ENCODE measurements around the gene SPAG16. TPM values are rescaled to one million over a fixed set of nuclear protein-coding genes. Genes with fewer than 3 reads are reported as not detected.

Gene SPAG16
- total RNA-seq, 1 experiment from 2014 or later = 13.0 TPM

DNA sequence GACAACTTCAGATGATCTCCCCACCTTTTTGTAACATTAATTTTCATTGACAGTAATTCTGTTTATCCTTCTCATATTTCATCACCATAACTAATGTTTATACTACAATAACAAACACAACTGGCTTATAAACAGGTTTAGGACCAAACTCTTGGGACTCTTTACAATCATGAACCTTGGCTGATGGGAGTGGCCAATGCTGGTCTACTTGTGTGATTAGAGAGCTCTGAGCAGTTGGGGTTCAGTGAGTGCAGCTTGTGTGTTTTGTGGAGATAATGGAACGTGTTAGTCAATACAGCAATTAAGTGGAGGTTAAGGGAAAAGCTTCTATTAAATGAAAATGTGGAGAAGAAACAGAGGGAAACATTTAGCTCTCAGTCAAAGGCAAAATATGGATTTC is 207.1 kb downstream of the SPAG16 start:
- no TSS peak for BruUV-seq (replicated peaks)
- ChIA-PET POLR2A (no interaction called here), CTCF (no interaction called here)
- no peaks in the 10 kb centered on the region for H3K36me3 ChIP-seq (ENCODE audit: control insufficient read depth, insufficient read depth, low read length)
- ATAC-seq (no peak), DNase-seq (ENCODE audit: low read depth, low spot score) (no peak)
- no peaks in the 10 kb centered on the region for H3K9me3 ChIP-seq (ENCODE audit: control insufficient read depth, insufficient read depth, low read depth, low read length)
- no peak overlapping the region for H3K4me3 ChIP-seq (ENCODE audit: low read depth in 2 of 2, low read length in 2 of 2)
- H3K27me3 ChIP-seq (ENCODE audit: control insufficient read depth, insufficient read depth, low read length) = no peaks in the 10 kb centered on the region
- no peak overlapping the region for H3K27ac ChIP-seq (ENCODE audit: low read length)
- intact Hi-C loops (cut with micrococcal nuclease; ENCODE audit: unreplicated experiment) = no loop called here
- in situ Hi-C loops (cut with HindIII; ENCODE audit: low pct_unique_long_range_greater_than_20kb, low sequenced_read_pairs) = no loop called here
- no peaks in the 10 kb centered on the region for H3K4me1 ChIP-seq (ENCODE audit: control insufficient read depth, insufficient read depth, low read length)
- no peak for TF ChIP-seq TCF7L2 (IDR thresholded peaks at IDR 0.05; ENCODE audit: low read depth, low read length)
- TF ChIP-seq, protein P1, sequence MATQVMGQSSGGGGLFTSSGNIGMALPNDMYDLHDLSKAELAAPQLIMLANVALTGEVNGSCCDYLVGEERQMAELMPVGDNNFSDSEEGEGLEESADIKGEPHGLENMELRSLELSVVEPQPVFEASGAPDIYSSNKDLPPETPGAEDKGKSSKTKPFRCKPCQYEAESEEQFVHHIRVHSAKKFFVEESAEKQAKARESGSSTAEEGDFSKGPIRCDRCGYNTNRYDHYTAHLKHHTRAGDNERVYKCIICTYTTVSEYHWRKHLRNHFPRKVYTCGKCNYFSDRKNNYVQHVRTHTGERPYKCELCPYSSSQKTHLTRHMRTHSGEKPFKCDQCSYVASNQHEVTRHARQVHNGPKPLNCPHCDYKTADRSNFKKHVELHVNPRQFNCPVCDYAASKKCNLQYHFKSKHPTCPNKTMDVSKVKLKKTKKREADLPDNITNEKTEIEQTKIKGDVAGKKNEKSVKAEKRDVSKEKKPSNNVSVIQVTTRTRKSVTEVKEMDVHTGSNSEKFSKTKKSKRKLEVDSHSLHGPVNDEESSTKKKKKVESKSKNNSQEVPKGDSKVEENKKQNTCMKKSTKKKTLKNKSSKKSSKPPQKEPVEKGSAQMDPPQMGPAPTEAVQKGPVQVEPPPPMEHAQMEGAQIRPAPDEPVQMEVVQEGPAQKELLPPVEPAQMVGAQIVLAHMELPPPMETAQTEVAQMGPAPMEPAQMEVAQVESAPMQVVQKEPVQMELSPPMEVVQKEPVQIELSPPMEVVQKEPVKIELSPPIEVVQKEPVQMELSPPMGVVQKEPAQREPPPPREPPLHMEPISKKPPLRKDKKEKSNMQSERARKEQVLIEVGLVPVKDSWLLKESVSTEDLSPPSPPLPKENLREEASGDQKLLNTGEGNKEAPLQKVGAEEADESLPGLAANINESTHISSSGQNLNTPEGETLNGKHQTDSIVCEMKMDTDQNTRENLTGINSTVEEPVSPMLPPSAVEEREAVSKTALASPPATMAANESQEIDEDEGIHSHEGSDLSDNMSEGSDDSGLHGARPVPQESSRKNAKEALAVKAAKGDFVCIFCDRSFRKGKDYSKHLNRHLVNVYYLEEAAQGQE (IDR thresholded peaks at IDR 0.05; ENCODE audit: insufficient read depth in 1 of 2, low read depth in 2 of 2, low read length in 1 of 2) = no peak
- no peak for TF ChIP-seq SIN3A (IDR thresholded peaks at IDR 0.05; ENCODE audit: borderline replicate concordance, insufficient read depth, low read depth, low read length)
- no peak for TF ChIP-seq POLR2AphosphoS5 (IDR thresholded peaks at IDR 0.05; ENCODE audit: low read depth, low read length)
- TF ChIP-seq, protein P2, sequence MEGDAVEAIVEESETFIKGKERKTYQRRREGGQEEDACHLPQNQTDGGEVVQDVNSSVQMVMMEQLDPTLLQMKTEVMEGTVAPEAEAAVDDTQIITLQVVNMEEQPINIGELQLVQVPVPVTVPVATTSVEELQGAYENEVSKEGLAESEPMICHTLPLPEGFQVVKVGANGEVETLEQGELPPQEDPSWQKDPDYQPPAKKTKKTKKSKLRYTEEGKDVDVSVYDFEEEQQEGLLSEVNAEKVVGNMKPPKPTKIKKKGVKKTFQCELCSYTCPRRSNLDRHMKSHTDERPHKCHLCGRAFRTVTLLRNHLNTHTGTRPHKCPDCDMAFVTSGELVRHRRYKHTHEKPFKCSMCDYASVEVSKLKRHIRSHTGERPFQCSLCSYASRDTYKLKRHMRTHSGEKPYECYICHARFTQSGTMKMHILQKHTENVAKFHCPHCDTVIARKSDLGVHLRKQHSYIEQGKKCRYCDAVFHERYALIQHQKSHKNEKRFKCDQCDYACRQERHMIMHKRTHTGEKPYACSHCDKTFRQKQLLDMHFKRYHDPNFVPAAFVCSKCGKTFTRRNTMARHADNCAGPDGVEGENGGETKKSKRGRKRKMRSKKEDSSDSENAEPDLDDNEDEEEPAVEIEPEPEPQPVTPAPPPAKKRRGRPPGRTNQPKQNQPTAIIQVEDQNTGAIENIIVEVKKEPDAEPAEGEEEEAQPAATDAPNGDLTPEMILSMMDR (IDR thresholded peaks at IDR 0.05) = no peak

GRCh38 chr2:213496226-213496625 is 212.0 kb downstream of the SPAG16 start:
- Histone ChIP-seq H3K4me3 (ENCODE audit: low read depth in 2 of 2, low read length in 2 of 2) (no peak overlapping the region), H3K4me1 (ENCODE audit: control insufficient read depth, insufficient read depth, low read length) (no peaks in the 10 kb centered on the region), H3K27ac (ENCODE audit: low read length) (no peak overlapping the region), H3K36me3 (ENCODE audit: control insufficient read depth, insufficient read depth, low read length) (no peaks in the 10 kb centered on the region; the same call in 1 of the 2 replicates), H3K9me3 (ENCODE audit: control insufficient read depth, insufficient read depth, low read depth, low read length) (no peaks in the 10 kb centered on the region), H3K27me3 (ENCODE audit: control insufficient read depth, insufficient read depth, low read length) (no peaks in the 10 kb centered on the region)
- ChIA-PET CTCF (no interaction called here), POLR2A (no interaction called here)
- intact Hi-C loops (cut with micrococcal nuclease; ENCODE audit: unreplicated experiment) = no loop called here
- DNase-seq (ENCODE audit: low read depth, low spot score) = no peak
- in situ Hi-C loops (cut with HindIII; ENCODE audit: low pct_unique_long_range_greater_than_20kb, low sequenced_read_pairs) = no loop called here
- TF ChIP-seq TCF7L2 (IDR thresholded peaks at IDR 0.05; ENCODE audit: low read depth, low read length) (no peak), SIN3A (IDR thresholded peaks at IDR 0.05; ENCODE audit: borderline replicate concordance, insufficient read depth, low read depth, low read length) (no peak), POLR2AphosphoS5 (IDR thresholded peaks at IDR 0.05; ENCODE audit: low read depth, low read length) (no peak)
- TF ChIP-seq, protein P1 (IDR thresholded peaks at IDR 0.05; ENCODE audit: insufficient read depth in 1 of 2, low read depth in 2 of 2, low read length in 1 of 2) = no peak
- TF ChIP-seq, protein P2 (IDR thresholded peaks at IDR 0.05) = no peak
- ATAC-seq = no peak
- BruUV-seq (replicated peaks) = no TSS peak

Measured in Panc1 (cell line).